GM23248 (cell line): ENCODE results near the gene MEGF9.

Experiments used
- EZH2 ChIP-seq: fragments of 200-600 bp; sonication (generic); IDR thresholded peaks from 2 replicates; pipeline ENCODE4 v1.6.1; 2018; ENCODE audit warnings: antibody characterized with exemption, mild to moderate bottlenecking; ENCODE audit not compliant: insufficient read depth, poor library complexity, severe bottlenecking
- EZH2phosphoT487 ChIP-seq: fragments of 200-600 bp; sonication (generic); IDR thresholded peaks from 2 replicates; pipeline ENCODE4 v1.6.1; 2018; ENCODE audit warnings: antibody characterized with exemption, moderate library complexity, mild to moderate bottlenecking, low read depth; ENCODE audit not compliant: insufficient read depth

- no peak for TF ChIP-seq EZH2
- TF ChIP-seq EZH2phosphoT487, result no peak
Observed at GRCh38 chr9:120724757-120725400, 10.6 kb upstream of the MEGF9 start.
